PFSK-1 (cell line): ENCODE results near the gene GRXCR1.

Experiments
- FOXP2 ChIP-seq: optimal IDR thresholded peaks from 2 replicates; pipeline ENCODE3; 2011; ENCODE audit warnings: borderline replicate concordance, control low read depth, inconsistent platforms; ENCODE audit not compliant: insufficient read depth; ENCODE audit errors: extremely low read length, extremely low read depth
- POLR2AphosphoS5 ChIP-seq: IDR thresholded peaks from 2 replicates; pipeline ENCODE4 v1.6.1; 2012; ENCODE audit warnings: low read depth, mild to moderate bottlenecking, control low read depth, low read length, moderate library complexity
- REST ChIP-seq, 2 experiments: IDR thresholded peaks; 2 replicates each; pipeline versions ENCODE4 v1.6.1 to v1.8.0; 2011 to 2012; ENCODE audit warnings: low read depth in 2 of 2, low read length in 2 of 2, control low read depth in 1 of 2, inconsistent platforms in 1 of 2, mild to moderate bottlenecking in 1 of 2, moderate library complexity in 1 of 2; ENCODE audit not compliant: insufficient read depth in 1 of 2
- SIN3A ChIP-seq: IDR thresholded peaks from 2 replicates; pipeline ENCODE4 v1.6.1; 2012; ENCODE audit warnings: mild to moderate bottlenecking, low read length, moderate library complexity, borderline replicate concordance; ENCODE audit not compliant: insufficient read depth
- TAF1 ChIP-seq: IDR thresholded peaks from 2 replicates; pipeline ENCODE4 v1.6.1; 2012; ENCODE audit warnings: low read length, control low read depth, borderline replicate concordance; ENCODE audit not compliant: insufficient read depth

Gene GRXCR1

GRCh38 chr4:42965326-42965725, 72.8 kb downstream of the GRXCR1 start:
- no peak for TF ChIP-seq FOXP2
- no peak for TF ChIP-seq POLR2AphosphoS5

GRCh38 chr4:42985976-42986375, 93.5 kb downstream of the GRXCR1 start:
- TF ChIP-seq TAF1, result no peak

- TF ChIP-seq FOXP2, result no peak
- no peak for TF ChIP-seq POLR2AphosphoS5
- no peak for TF ChIP-seq REST (IDR thresholded peaks at IDR 0.05; ENCODE audit: insufficient read depth in 1 of 2, low read depth in 2 of 2, low read length in 2 of 2)
- no peak for TF ChIP-seq SIN3A
- TF ChIP-seq TAF1, result no peak
Observed at GRCh38 chr4:42995343-42995944, 102.9 kb downstream of the GRXCR1 start.

GRCh38 chr4:43008793-43009192, 116.3 kb downstream of the GRXCR1 start:
- TF ChIP-seq TAF1 (no peak), FOXP2 (no peak), REST (IDR thresholded peaks at IDR 0.05; ENCODE audit: insufficient read depth in 1 of 2, low read depth in 2 of 2, low read length in 2 of 2) (no peak), SIN3A (no peak), POLR2AphosphoS5 (no peak)

- TF ChIP-seq REST (IDR thresholded peaks at IDR 0.05; ENCODE audit: insufficient read depth in 1 of 2, low read depth in 2 of 2, low read length in 2 of 2), result no peak
- no peak for TF ChIP-seq TAF1
Observed at GRCh38 chr4:43014256-43014655, 121.7 kb downstream of the GRXCR1 start.

- no peak for TF ChIP-seq POLR2AphosphoS5
- no peak for TF ChIP-seq REST (IDR thresholded peaks at IDR 0.05; ENCODE audit: insufficient read depth in 1 of 2, low read depth in 2 of 2, low read length in 2 of 2)
- no peak for TF ChIP-seq SIN3A
Observed at GRCh38 chr4:43041632-43042031, 149.1 kb downstream of the GRXCR1 start.
